Osteocyte (in vitro differentiated cells): ENCODE data around the gene IRX3. TPM values are rescaled to one million over a fixed set of nuclear protein-coding genes. Genes with fewer than 3 reads are reported as not detected.

ENCODE experiments used
- DNase-seq: peaks from one replicate; pipeline ENCODE4 v3.0.0; 2021; ENCODE audit warnings: mixed read lengths; ENCODE audit not compliant: unreplicated experiment; ENCODE audit errors: extremely low spot score
- H3K27ac Mint-ChIP-seq: one replicate; pipeline ENCODE4 v1.8.0; 2021; ENCODE audit warnings: mild to moderate bottlenecking, mixed read lengths; ENCODE audit not compliant: unreplicated experiment
- H3K27me3 Mint-ChIP-seq: one replicate; pipeline ENCODE4 v1.8.0; 2021; ENCODE audit warnings: mixed read lengths; ENCODE audit not compliant: unreplicated experiment
- H3K36me3 Mint-ChIP-seq: one replicate; pipeline ENCODE4 v1.8.0; 2021; ENCODE audit warnings: mixed read lengths; ENCODE audit not compliant: unreplicated experiment
- H3K4me1 Mint-ChIP-seq: one replicate; pipeline ENCODE4 v1.8.0; 2021; ENCODE audit warnings: mixed read lengths; ENCODE audit not compliant: unreplicated experiment
- H3K4me3 Mint-ChIP-seq: one replicate; pipeline ENCODE4 v1.8.0; 2021; ENCODE audit warnings: mild to moderate bottlenecking, moderate library complexity, mixed read lengths; ENCODE audit not compliant: unreplicated experiment
- H3K9me3 Mint-ChIP-seq: one replicate; pipeline ENCODE4 v1.8.0; 2021; ENCODE audit warnings: mixed read lengths; ENCODE audit not compliant: unreplicated experiment
- total RNA-seq: library from RNA; stranded (reverse); gene quantifications from 2 replicates; pipeline ENCODE4 v1.2.1, GENCODE V29; 2021
- TF ChIP-seq, protein P1 (sequence below): fragments of 200-600 bp; sonication (generic); IDR thresholded peaks from 2 replicates; pipeline ENCODE4 v1.5.0; 2021; ENCODE audit warnings: antibody characterized with exemption, mild to moderate bottlenecking, moderate library complexity

Gene IRX3
- total RNA-seq, 1 donor from 2014 or later: 0.91 TPM

DNA sequence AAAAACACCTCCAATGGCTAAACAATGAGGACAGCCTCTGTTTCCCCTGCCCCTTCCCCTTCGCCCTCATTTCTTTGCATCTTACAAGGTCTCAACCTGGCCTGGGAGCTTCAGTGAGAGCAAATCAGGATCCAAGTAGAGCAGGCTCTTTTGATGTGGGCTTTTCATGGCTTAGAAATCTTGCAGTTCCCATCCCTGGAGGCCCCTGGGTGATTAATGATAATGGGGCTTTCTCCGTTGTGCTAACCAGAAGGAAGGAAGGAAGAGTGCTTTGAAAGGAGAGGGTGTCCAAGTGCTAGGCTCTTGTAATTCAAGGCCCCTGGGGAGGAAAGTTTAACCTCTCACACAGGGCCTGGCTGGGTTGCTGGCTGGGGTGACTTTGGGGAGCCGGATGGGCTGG is 18.5 kb upstream of the IRX3 start:
- Mint-ChIP-seq H3K4me3 (no peak overlapping the region), H3K27ac (no peak overlapping the region), H3K4me1 (no peaks in the 10 kb centered on the region), H3K9me3 (no peaks in the 10 kb centered on the region), H3K27me3 (peaks cover 29% of the 10 kb centered on the region), H3K36me3 (no peaks in the 10 kb centered on the region)
- DNase-seq: no peak
- TF ChIP-seq, protein P1, sequence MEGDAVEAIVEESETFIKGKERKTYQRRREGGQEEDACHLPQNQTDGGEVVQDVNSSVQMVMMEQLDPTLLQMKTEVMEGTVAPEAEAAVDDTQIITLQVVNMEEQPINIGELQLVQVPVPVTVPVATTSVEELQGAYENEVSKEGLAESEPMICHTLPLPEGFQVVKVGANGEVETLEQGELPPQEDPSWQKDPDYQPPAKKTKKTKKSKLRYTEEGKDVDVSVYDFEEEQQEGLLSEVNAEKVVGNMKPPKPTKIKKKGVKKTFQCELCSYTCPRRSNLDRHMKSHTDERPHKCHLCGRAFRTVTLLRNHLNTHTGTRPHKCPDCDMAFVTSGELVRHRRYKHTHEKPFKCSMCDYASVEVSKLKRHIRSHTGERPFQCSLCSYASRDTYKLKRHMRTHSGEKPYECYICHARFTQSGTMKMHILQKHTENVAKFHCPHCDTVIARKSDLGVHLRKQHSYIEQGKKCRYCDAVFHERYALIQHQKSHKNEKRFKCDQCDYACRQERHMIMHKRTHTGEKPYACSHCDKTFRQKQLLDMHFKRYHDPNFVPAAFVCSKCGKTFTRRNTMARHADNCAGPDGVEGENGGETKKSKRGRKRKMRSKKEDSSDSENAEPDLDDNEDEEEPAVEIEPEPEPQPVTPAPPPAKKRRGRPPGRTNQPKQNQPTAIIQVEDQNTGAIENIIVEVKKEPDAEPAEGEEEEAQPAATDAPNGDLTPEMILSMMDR: no peak

DNA sequence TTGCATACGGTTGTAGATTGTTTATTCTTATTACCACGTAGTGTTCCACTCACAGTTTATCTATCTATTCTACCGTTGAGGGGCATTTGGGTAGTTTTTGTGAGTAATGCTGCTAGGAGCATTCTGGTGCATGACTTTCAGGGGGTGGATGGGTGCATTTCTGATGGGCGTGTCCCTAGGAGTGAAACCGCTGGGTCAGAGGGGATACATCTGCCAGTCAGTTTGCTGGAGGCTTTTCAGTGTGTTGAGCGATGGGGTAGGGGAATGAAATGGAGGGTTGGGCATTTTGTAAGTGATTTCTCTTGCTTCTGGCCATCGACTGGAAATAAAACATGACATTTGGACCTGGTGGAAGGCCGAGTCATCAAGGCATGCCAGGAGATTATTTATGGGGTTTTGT is 17.0 kb upstream of the IRX3 start:
- Mint-ChIP-seq H3K27ac (no peak overlapping the region), H3K4me1 (no peaks in the 10 kb centered on the region), H3K9me3 (no peaks in the 10 kb centered on the region), H3K27me3 (peaks cover 25% of the 10 kb centered on the region), H3K4me3 (no peak overlapping the region), H3K36me3 (no peaks in the 10 kb centered on the region)
- TF ChIP-seq, protein P1: no peak
- no peak for DNase-seq

DNA sequence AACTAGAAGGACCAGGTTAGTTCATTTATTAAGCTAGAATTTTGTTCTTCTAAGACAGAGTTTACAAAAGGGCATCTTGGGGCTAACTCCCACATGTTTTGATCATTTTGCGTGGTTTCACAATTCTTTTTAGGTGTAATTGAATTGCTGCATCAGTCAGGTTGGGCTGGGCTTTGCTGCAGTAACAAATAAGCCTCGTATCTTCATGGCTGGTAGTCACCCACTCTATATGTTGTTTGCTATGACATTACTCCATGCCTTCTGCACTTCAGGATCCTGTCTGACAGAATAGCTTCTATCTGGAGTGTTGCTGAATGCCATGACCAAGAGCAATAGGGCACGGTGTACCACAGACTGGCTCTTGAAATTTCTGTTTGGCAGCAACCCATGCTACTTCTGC is 10.6 kb upstream of the IRX3 start:
- H3K27ac Mint-ChIP-seq: no peak overlapping the region
- H3K4me1 Mint-ChIP-seq: no peaks in the 10 kb centered on the region
- TF ChIP-seq, protein P1: no peak
- peaks cover 44% of the 10 kb centered on the region for H3K27me3 Mint-ChIP-seq
- H3K36me3 Mint-ChIP-seq: no peaks in the 10 kb centered on the region
- no peaks in the 10 kb centered on the region for H3K9me3 Mint-ChIP-seq
- DNase-seq: no peak
- no peak overlapping the region for H3K4me3 Mint-ChIP-seq

DNA sequence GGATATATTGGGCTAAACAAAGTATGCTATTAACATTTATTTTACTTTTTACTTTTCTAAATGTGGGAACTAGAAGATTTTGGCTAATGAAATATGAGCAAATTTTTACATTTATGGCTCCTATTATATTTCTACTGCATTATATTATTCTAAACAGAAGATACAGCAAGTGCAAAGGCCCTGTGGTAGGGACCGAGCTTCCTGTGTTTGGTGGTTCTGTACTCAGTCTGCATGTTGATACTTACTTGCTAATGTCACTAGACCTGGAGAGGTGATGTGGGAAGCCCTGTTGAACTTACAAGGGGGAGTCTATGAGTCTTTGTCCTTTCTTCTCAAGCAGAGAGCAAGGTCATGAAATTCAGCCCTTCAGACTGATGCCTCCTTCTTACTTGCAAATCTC is 10.0 kb upstream of the IRX3 start:
- Mint-ChIP-seq H3K9me3 (no peaks in the 10 kb centered on the region), H3K36me3 (no peaks in the 10 kb centered on the region), H3K4me1 (no peaks in the 10 kb centered on the region)

DNA sequence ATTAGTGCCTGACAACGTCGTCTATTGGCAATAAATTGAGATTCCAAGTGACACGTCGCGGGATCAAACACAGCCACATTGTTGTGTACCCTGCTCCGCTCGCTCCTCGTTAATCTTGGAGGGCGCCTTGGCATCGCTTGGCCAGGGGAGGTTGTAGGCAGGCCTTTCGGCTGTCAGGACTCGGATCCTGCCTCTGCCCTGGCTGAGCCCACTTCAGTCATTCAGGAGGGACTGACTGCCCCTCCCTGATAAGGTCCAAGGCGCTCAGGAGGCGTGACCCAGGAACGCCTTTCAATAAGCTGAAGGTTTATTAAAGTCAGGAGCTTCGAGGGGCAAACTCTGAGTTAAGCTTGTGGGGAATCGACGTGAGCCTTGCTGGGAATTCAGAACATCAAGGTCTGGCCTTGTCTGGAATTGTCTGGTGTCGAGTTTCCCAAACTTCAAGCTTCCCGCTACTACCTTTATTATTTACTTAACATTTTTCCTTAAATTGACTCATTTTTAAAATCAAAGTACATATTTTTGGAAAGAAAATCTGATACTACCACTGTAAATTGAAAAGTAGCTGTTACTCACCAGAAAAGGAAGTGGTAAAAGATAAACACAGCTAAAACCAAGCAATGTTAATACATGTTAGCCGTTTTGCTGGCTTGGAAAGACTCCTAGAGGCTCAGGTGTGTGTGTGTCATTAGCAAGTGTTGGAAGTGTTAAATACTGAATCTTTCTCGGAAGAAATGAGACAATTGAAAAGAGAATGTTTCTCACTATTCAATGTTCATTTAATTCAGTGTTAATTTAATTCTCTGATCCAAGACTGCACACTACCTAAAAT is 5.3 kb upstream of the IRX3 start:
- peaks cover 82% of the 10 kb centered on the region for H3K27me3 Mint-ChIP-seq
- peaks cover 19% of the 10 kb centered on the region for H3K4me1 Mint-ChIP-seq
- H3K36me3 Mint-ChIP-seq: no peaks in the 10 kb centered on the region
- DNase-seq: no peak
- no peak overlapping the region for H3K4me3 Mint-ChIP-seq
- H3K27ac Mint-ChIP-seq: no peak overlapping the region
- TF ChIP-seq, protein P1: no peak
- no peaks in the 10 kb centered on the region for H3K9me3 Mint-ChIP-seq

More for the DNA sequence above, 10.0 kb upstream of the IRX3 start:
- H3K27me3 Mint-ChIP-seq: peaks cover 51% of the 10 kb centered on the region
- TF ChIP-seq, protein P1: no peak
- no peak overlapping the region for H3K4me3 Mint-ChIP-seq
- H3K27ac Mint-ChIP-seq: no peak overlapping the region
- DNase-seq: no peak
